Left colon (tissue), 2 donors: ENCODE data around the gene CLDN24. TPM values are rescaled to one million over a fixed set of nuclear protein-coding genes. Genes with fewer than 3 reads are reported as not detected.

Experiments used
- ATAC-seq: fragments of 200-7000 bp; cut with Tn5 transposase; one replicate; pipeline ENCODE4 v1.9.1; 2020; ENCODE audit warnings: mild to moderate bottlenecking, moderate library complexity
- DNase-seq, 2 donors: peaks; one replicate each; pipeline ENCODE4 v3.0.0-alpha.2; 2020
- intact Hi-C, 2 donors: fragments of 100-400 bp; cut with DNase I in 1 of 2; cut with micrococcal nuclease in 1 of 2; formaldehyde crosslinking; loops; one replicate each; pipeline versions ENCODE4 v1.11.2 to v1.14.0; 2022; cut with DNase I, micrococcal nuclease
- total RNA-seq, 2 donors: library from RNA; stranded (reverse); fragmentation: NEBNext Ultra II Directional; extraction: Animal tissue kit (Norgen Biotek cat#: 25700); gene quantifications; one replicate each; pipeline ENCODE4 v1.2.1, GENCODE V29; 2021
- donor health status: DM: no; HTN: no; CAD: no.
- donor health status: DM: yes; HTN: yes; CAD: no.

CLDN24 gene
- total RNA-seq, 2 donors from 2014 or later = not detected

DNA sequence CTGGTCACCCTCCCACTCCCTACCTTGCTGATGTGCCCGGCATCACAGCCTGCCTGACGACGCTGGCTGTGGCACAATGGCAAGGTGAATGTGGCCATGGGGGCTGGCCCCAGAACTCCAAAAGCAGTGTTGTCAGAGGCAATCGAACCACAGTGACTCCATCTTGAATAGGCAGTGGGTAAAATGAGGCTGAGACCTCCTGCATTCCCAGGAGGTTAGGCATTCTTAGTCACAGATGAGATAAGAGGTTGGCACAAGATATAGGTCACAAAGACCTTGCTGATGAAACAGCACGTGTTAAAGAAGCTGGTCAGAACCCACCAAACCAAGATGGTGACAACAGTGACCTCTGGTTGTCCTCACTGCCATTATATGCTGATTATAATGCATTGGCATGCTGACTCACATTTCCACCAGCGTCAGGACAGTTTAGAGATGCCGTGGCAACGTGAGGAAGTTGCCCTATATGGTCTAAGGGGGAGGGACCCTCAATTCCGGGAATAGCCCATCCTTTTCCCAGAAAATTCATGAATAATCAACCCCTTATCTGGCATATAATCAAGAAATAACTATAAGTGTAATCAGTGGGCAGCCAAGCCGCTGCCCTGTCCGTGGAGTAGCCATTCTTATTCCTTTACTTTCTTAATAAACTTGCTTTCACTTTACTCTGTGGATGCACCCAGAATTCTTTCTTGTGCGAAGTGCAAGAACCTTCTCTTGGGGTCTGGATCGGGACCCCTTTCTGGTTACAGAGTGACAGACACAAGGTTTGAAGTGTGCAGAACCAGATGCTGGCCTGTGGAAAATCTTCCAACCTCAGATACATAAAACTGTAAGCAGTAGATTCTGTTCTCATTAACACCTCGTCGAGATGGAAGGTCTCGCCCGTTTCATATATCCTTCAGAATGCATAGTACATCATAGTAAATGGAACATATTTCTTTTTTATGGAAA lies 26.8 kb upstream of the CLDN24 start:
- no peak for DNase-seq
- ATAC-seq = no peak
- intact Hi-C loops = no loop called here

DNA sequence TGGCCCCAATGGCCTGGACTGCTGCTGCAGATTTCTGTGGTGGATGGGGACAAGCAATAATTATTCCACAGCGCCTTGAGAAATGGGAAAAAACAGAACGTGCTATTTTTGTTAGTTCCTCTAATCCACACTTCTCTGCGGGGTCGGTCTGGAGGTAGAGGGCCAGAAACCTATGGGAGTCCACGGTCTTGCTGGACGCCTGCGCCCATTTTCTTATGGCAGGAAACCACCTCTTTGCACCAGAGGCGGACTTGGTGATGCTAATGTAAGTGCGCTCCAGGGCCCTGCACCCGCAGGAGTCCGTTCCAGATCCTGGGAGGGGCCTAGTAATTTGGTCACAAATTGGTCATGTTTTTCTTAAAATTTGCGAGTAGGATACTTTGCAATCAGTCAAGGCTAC lies 25.9 kb upstream of the CLDN24 start:
- ATAC-seq (no peak), DNase-seq (no peak)
- intact Hi-C loops = no loop called here

DNA sequence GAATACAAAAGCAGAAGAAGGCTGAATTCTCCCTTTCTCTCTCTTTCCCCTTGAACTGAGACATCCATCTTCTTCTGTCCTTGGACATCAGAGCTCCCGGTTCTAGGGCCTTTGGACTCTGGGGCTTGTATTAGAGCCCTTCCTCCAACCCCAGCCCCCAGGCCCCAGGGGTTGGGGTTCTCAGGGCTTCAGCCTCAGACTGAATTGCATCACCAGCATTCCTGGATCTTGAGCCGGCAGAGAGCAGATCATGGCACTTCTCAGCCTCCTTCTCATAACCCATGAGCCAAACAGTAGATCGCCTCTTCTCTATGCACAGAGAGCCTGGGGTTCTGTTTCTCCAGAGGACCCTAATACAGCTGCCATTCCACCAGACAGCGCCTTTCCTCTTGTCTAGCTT lies 25.3 kb upstream of the CLDN24 start:
- DNase-seq (no peak), ATAC-seq (no peak)
- intact Hi-C loops = no loop called here

DNA sequence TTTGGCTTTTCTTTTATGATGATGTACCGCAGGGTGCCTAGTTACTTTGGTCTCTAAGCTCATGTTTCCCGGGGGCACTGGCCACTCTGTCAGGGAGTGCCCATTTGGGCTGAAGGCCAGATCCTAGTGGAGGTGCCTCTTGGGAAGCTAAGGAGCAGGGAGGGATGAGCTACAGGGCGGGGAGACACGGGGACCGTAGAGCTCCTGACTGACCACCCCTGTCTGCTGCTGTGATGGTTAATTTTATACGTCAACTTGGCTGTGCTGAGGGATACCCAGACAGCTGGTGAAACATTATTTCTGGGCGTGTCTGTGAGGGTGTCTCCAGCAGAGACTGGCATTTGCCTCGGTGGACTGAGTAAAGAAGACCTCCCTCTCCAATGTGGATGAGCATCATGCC lies 24.9 kb upstream of the CLDN24 start:
- ATAC-seq (no peak), DNase-seq (no peak)
- intact Hi-C loops = no loop called here

DNA sequence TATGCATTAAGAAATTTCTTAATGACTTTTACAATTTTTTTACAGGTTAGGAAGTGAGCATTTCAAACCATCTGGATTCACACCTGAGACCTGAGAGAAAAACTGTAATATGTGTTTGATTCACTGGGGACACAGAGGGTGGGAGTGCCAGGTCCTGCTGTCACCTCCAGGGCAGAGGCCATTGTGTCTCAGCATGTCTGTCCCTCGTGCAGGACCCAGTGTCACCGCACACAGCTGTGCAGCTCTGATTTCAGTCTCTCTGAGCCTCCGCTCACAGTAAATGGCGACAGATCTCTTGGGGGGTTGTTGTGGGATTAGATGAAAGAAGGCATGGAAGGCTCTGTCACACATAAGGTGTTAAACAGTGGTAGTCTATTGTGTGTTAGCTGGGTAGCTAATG lies 23.0 kb upstream of the CLDN24 start:
- intact Hi-C loops = no loop called here
- ATAC-seq (no peak), DNase-seq (no peak)

DNA sequence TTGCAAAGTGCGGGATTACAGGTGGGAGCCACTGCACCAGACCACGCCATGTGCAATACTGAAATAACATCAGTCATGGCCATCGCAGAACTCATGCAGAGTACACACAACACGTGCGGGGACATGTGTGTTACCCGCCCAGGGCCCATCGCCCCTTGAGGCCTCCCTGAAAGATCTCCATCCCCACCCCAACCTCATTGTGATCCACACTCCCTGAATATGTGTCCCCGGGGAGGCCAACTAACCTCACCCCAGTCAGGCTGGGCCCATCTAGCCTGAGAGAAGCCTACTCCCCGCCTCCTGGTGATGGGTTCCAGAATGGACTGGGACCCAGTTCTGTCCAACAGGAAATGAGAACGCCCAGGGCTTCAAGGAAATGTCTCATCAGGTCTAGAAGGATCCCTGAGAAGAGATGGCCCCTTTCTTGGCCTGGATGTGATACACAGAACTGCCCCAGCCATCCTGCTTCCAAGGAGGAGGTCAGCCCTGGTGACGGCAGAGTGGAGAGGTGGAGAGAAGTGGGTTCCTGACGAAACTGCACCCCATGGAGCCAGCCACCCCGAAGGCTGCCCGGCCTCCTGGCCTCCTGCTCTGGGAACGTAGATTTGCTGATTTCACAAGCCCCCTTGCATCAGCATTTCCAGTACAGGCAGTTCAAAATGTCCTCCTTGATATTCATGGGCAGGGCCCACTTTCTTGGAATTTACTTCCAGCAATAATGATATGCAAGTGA lies 22.5 kb upstream of the CLDN24 start:
- intact Hi-C loops = no loop called here
- ATAC-seq (no peak), DNase-seq (no peak)

DNA sequence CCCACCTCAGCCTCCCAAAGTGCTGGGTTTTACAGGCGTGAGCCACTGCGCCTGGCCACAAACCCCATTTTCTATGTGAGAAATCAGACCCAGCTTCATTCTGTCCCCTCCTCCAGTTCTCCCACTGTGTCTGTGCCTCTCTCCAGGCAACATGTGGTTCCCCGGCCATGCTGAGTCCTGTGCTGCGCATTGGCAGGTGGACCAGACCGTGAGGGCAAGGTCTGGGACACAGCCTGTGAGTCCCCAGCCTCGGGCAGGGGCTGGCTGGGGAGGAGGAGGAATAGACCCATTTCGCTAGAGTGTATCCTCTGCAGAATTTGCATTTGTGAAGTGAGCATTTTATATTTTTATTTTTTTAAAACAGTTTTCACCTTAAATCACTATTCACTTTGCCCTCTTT lies 21.5 kb upstream of the CLDN24 start:
- DNase-seq = no peak
- intact Hi-C loops = no loop called here

DNA sequence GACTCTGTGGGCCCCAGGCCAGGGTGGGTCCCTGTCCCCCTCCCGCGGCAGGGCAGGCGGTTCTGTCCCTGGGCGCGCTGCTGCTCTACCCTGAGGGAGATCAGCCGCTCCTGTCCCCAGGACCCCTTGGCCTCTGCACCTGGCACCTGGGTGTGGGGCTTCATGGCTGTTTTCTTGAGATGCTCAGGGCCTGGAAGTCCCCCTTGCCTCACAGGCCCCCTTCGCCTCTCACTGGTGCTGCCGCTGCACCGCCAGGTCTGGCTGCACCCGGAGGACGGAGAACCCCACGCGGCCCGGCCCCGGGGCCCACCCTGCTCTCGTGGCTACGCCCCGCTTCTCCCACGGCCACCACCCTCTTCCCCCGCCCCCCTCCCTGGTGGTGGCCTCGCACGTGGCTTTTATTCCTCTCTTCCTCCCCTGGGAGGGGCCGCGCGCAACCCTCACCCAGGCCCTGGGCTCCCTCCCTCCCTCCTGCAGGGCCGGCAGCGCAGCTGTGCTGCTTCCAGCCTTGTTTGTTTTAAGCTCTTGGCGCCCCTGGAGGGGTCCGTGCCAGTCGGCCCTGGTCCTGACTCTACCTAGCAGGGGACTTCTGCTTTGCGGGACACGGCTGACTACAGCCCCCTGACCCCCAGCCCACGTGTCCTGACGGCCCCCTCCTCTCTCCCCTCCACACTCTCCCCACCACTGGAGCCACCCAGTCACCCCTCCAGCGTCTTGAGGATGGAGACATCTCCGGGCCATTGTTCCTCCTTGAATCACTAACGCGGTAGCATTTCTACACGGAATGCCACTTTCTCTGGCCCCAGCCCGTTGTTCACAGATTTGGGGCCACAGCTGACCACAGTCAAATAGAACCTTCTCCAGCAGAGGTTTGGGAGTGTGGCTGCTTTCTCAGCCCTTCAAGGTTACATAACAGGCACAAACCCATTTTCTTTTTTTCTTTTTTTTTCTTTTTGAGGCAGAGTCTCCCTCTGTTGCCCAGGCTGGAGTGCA lies 20.6 kb upstream of the CLDN24 start:
- peak in 1 of 2 donors; percentile 15 for DNase-seq
- intact Hi-C loops = no loop called here
- peak; percentile 50 for ATAC-seq

More for the DNA sequence above, 21.5 kb upstream of the CLDN24 start:
- no peak for ATAC-seq

DNA sequence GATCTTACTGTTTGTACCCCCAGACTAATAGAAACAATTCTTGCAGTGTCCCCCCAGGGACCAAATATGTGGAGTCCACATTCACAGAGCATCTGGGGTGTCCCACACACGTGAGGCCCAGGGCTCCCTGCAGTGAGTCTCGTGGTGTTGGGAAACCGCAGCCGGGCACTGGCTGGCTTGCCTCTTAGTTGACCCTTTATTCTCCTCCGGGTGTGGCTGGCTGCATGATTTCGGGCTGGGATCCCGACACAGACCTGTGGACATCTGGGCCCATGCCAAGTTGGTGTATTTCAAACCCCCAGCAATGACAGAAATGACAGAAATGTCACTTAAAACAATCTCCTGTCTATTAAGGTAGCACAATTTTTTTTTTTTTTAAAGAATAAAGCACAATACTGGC lies 15.6 kb upstream of the CLDN24 start:
- no peak for DNase-seq

DNA sequence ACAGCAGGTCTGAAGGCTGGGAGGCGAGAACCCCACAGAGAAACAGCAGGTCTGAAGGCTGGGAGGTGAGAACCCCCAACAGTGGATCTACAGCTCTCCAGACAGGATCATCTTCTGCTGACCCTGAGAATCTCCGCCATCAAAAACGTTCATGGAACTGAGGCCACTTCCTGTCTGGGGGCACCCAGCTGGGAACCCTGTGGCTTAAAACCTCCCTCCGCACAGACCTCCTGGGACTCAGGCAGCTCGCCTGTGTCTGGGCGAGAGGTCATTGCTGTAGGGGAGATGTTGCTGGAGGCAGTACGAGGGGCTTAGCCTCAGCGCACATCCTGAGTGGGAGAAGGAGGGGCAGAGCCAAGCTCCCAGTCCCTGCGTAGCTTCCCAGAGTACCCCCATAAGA lies 15.1 kb upstream of the CLDN24 start:
- ATAC-seq (no peak), DNase-seq (no peak)
- intact Hi-C loops = no loop called here

More for the DNA sequence above, 15.6 kb upstream of the CLDN24 start:
- intact Hi-C loops = no loop called here
- no peak for ATAC-seq

DNA sequence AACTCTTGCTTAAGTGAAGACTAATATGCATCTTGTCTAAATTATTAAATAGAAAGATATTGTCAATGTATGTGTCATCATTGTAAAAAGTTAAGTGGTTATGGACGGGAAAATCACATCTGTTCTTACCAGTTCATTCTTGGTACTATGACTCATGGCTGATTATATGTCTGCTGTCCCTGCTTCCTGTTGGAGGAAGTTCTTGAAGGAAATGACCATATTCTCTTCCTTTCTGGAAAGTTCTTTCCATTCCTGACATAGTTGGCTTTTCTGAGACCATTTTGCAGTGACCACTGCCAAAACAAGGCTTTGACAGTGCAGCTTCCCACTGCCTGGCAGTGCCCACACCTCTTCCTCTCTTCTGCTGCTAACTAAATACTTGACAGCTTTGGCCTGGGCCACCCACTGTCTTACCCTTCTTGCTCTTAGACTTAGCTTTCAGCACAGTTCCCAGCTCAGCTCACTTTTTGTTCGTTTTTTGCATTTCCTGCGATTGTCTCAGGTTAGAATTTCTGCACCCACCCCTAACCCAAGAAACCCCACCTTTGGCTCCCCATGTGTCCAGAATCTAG lies 13.2 kb upstream of the CLDN24 start:
- ATAC-seq (no peak), DNase-seq (no peak)
- intact Hi-C loops = no loop called here

DNA sequence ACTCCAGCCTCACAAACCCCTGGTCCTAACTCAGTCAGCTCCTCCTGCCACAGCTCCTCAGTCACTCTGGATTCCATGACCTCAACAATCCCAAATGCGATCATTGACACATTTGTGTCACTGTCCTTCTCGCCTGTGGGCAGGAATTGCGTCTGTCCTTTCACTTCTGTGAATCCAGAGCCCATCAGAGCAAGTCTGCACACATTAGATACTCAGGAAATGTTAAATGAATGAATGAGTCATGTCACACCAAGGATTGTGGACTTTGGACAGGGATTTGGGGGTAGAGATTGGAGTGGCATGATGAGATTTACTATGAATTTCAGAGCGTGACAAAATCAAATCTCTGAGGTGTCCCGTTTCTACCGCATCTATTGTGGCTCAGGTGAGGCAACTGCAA lies 11.8 kb upstream of the CLDN24 start:
- intact Hi-C loops = no loop called here
- no peak for DNase-seq
- peak; percentile 41 for ATAC-seq

DNA sequence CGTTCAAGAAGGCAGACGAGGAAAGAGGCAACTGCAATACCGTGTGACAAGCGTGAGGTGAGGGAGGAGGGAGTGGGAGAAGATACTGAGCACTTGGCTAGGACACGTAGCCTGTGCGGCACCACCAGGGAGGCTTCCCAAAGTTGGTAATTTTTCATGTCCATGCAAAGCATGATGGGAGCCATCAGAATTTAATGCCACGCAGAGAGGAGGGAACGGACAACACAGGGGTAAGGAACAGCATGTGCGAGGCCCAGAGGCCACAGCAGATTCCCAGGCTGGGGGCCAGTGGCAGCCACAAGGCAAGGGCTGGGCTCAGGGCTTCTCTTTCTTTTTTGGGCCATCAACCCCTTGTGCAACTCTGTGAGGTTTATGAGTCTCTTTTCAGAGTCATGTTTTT lies 11.0 kb upstream of the CLDN24 start:
- DNase-seq (no peak), ATAC-seq (no peak)
- intact Hi-C loops = no loop called here

DNA sequence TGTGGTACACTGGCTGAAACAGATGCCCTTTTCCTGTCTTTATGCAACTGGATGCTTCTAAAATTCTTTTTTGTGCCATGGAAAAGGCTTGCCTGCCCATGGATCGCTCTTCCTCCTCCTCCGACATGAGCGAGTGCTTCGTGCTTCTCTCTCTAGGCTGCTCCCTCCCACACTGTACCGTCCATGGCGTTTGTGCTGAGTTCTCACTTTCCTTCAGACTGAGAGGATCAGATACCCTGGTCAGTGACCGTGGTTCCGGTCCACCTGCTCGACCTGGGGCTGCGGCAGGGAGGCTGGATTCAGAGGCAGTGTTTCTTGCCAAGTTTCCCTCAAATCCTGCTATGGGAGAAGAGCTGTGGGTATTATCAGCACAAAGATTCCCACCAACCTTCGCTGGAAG lies 10.2 kb upstream of the CLDN24 start:
- DNase-seq (no peak), ATAC-seq (no peak)
- intact Hi-C loops = no loop called here

DNA sequence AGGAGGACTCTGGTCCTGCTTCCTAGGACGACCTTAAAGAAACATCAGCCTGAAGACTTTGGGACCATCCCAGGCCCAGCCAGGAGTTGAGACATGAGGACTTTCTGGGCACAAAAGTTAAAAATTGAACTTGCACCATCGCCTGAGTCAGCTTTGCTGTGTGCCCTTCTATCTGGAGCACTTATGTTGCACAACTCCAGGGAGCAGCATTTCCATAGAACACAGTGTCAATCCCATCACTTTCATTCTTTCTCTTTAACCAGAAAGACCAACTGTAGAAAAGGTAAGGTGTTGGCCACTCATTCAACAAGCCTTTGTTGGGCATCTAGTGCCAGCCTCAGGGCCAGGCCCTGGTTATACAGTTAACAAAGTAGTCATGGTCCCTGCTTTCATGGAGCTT lies 8.6 kb upstream of the CLDN24 start:
- intact Hi-C loops = no loop called here
- no peak for DNase-seq
- no peak for ATAC-seq

DNA sequence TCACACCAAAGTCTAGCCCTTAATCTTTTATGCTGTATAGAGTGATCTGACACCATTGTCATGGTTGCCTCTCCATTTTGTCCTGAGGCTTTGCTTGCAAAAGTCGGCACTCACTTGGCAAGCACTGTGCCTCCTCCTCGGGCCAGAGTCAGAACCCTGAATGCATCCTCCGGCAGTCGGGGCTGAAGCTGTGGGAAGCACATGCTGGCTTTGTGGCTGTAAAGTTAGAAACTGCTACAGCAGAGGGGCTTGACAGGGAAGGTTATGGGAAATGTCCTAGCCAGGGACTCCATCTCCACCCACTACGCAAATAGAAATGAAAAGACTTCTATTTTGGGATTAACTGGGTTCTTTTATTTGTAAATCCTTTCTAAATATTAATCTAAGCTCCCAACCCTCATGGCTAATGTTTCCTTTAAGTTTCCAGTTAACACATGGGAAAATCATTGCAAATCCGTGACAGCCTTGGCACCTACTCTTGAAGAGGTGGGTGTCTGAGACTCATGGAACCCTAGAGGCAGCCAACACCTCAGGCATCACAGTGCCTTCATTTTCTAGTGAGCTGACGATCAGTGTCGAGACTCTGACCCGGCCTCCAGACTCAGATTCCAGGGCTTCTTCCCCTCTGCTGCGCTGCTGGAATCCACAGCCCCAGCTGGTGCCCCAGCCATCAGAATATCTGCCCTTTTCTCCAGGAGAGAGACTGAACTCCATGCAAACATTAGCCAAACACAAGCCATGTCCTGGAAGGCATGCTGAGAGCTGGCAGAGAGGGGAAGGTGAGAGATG lies 7.9 kb upstream of the CLDN24 start:
- intact Hi-C loops = no loop called here
- DNase-seq (no peak), ATAC-seq (no peak)

DNA sequence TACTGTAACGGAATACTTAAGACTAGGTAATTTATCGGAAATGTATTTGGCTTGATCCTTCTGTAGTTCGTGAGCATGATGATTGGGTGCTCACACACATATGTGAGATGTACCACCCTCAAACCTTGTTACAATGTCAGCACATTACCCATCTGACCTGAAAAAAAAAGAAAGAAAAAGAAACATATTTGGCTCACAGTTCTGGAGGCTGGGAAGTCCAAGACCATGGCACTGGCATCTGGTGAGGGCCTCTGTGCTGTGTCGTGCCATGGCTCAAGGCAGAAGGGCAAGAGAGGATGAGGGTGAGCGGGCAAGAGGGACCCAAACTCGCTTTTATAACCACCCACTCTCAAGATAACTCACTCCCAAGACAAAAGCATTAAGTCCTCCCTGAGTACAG lies 7.0 kb upstream of the CLDN24 start:
- ATAC-seq (no peak), DNase-seq (no peak)
- intact Hi-C loops = no loop called here

DNA sequence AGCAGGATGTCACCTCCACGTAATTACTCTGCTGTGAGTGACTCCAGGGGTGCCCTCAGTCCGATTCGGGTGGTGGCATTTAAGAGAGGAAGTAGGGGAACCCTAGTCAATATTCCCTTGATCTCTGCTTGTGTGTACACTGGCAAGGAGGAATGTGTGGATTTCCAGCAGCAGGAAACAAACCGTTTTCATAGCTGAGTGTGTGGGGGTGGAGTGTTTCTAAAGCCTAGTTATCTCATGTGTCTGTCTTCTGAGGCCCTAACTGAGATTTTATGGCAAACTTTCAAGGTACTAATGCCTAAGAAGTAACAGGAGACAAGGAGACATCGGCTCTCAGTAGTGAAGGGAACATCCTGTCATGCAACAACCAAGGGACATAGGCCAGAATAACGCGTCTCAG lies 6.6 kb upstream of the CLDN24 start:
- DNase-seq = no peak
- ATAC-seq = no peak
- intact Hi-C loops = no loop called here
